OCI-LY1 (cell line): ENCODE data around the gene MPV17L2.

Source experiments
- H2AFZ ChIP-seq: fragments of 200-600 bp; sonication (generic), shearing (Covaris generic); 2 replicates; pipeline ENCODE4 v1.6.0; 2014; ENCODE audit warnings: antibody characterized with exemption, mild to moderate bottlenecking, low read length
- H3F3A ChIP-seq: fragments of 200-600 bp; sonication (generic), shearing (Covaris generic); 2 replicates; pipeline ENCODE4 v1.6.0; 2014; ENCODE audit warnings: mild to moderate bottlenecking, antibody characterized with exemption, low read length, moderate library complexity; ENCODE audit not compliant: insufficient read depth
- H3K27ac ChIP-seq: fragments of 200-600 bp; sonication (generic); 2 replicates; pipeline ENCODE4 v1.5.1; 2014; ENCODE audit warnings: low read length, mixed run types, mild to moderate bottlenecking, low read depth; ENCODE audit not compliant: poor library complexity, severe bottlenecking
- H3K27me3 ChIP-seq: fragments of 200-600 bp; sonication (generic); 2 replicates; pipeline ENCODE4 v1.6.0; 2014; ENCODE audit warnings: antibody characterized with exemption, mild to moderate bottlenecking, low read length, moderate library complexity; ENCODE audit not compliant: insufficient read depth
- H3K36me3 ChIP-seq: fragments of 200-600 bp; sonication (generic); 2 replicates; pipeline ENCODE4 v1.6.1; 2014; ENCODE audit warnings: mild to moderate bottlenecking, antibody characterized with exemption, low read length, moderate library complexity, mixed read lengths; ENCODE audit not compliant: insufficient read depth
- H3K4me1 ChIP-seq: fragments of 200-600 bp; sonication (generic); 2 replicates; pipeline ENCODE4 v1.5.1; 2014; ENCODE audit warnings: mild to moderate bottlenecking, low read length, moderate library complexity; ENCODE audit not compliant: insufficient read depth, severe bottlenecking
- H3K4me2 ChIP-seq: fragments of 200-600 bp; sonication (generic), shearing (Covaris generic); 2 replicates; pipeline ENCODE4 v1.6.1; 2014; ENCODE audit warnings: low read length
- H3K4me3 ChIP-seq: fragments of 200-600 bp; sonication (generic); 2 replicates; pipeline ENCODE4 v1.5.1; 2014; ENCODE audit warnings: low read length, low read depth, mild to moderate bottlenecking, mixed read lengths; ENCODE audit not compliant: poor library complexity, severe bottlenecking
- H3K79me2 ChIP-seq: fragments of 200-600 bp; shearing (Covaris generic); 2 replicates; pipeline ENCODE4 v1.6.1; 2016; ENCODE audit warnings: mixed run types, low read length, mixed read lengths; ENCODE audit not compliant: insufficient read depth
- H3K9ac ChIP-seq: fragments of 200-600 bp; sonication (generic), shearing (Covaris generic); 2 replicates; pipeline ENCODE4 v1.6.1; 2014; ENCODE audit warnings: mild to moderate bottlenecking, low read length, mixed read lengths
- H3K9me2 ChIP-seq: fragments of 200-600 bp; sonication (generic), shearing (Covaris generic); 2 replicates; pipeline ENCODE4 v1.6.1; 2014; ENCODE audit warnings: low read depth, mild to moderate bottlenecking, low read length, mixed read lengths
- H3K9me3 ChIP-seq: fragments of 200-600 bp; shearing (Covaris generic); 2 replicates; pipeline ENCODE4 v1.6.1; 2014; ENCODE audit warnings: low read length, mixed read lengths
- H4K20me1 ChIP-seq: fragments of 200-600 bp; sonication (generic), shearing (Covaris generic); 2 replicates; pipeline ENCODE4 v1.6.0; 2016; ENCODE audit warnings: mild to moderate bottlenecking, low read length; ENCODE audit not compliant: insufficient read depth
- EZH2 ChIP-seq: fragments of 200-600 bp; sonication (generic), shearing (Covaris generic); IDR thresholded peaks from 2 replicates; pipeline ENCODE4 v1.8.0; 2017; ENCODE audit warnings: borderline replicate concordance, mixed run types, mild to moderate bottlenecking, antibody characterized with exemption, low read length, moderate library complexity, mixed read lengths
- TF ChIP-seq, protein P1 (sequence below): fragments of 200-600 bp; sonication (generic), shearing (Covaris generic); IDR thresholded peaks from 2 replicates; pipeline ENCODE4 v1.5.1; 2017; ENCODE audit warnings: mild to moderate bottlenecking, antibody characterized with exemption, low read length, moderate library complexity, mixed read lengths

MPV17L2 gene

GRCh38 chr19:18197306-18197705 is 4.3 kb downstream of the MPV17L2 start:
- H3K36me3 ChIP-seq = peaks cover 59% of the 10 kb centered on the region
- H3K4me3 ChIP-seq = no peak overlapping the region
- no peak overlapping the region for H3K4me2 ChIP-seq
- TF ChIP-seq EZH2 = no peak
- TF ChIP-seq, protein P1, sequence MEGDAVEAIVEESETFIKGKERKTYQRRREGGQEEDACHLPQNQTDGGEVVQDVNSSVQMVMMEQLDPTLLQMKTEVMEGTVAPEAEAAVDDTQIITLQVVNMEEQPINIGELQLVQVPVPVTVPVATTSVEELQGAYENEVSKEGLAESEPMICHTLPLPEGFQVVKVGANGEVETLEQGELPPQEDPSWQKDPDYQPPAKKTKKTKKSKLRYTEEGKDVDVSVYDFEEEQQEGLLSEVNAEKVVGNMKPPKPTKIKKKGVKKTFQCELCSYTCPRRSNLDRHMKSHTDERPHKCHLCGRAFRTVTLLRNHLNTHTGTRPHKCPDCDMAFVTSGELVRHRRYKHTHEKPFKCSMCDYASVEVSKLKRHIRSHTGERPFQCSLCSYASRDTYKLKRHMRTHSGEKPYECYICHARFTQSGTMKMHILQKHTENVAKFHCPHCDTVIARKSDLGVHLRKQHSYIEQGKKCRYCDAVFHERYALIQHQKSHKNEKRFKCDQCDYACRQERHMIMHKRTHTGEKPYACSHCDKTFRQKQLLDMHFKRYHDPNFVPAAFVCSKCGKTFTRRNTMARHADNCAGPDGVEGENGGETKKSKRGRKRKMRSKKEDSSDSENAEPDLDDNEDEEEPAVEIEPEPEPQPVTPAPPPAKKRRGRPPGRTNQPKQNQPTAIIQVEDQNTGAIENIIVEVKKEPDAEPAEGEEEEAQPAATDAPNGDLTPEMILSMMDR = no peak
- H3K27me3 ChIP-seq = no peaks in the 10 kb centered on the region
- no peaks in the 10 kb centered on the region for H3K9me2 ChIP-seq
- H4K20me1 ChIP-seq = no peaks in the 10 kb centered on the region
- no peaks in the 10 kb centered on the region for H3K79me2 ChIP-seq
- peaks cover 28% of the 10 kb centered on the region for H3K4me1 ChIP-seq
- H2AFZ ChIP-seq = no peak overlapping the region
- no peak overlapping the region for H3K9ac ChIP-seq
- H3K27ac ChIP-seq = no peak overlapping the region
- no peaks in the 10 kb centered on the region; the same call in 1 of the 2 replicates for H3F3A ChIP-seq
- no peaks in the 10 kb centered on the region for H3K9me3 ChIP-seq

DNA sequence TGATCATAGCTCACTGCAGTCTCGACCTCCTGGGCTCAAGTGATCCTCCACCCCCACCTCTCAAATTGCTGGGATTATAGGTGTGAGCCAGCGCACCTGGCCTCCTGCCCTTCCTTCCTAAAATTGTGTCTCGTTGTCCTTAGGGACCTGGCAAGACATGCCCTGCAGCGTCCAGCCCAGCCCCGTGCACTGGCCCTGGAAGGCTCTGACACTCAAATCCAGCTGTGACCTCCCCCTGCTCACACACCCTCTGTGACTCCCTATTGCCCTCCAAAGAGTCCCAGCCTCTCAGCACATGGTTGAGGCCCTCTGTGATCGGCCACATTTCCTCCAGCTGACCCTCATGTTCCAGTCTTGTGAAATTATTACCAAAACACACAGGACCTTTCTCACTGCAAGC is 4.9 kb downstream of the MPV17L2 start:
- Histone ChIP-seq H3K36me3 (peaks cover 62% of the 10 kb centered on the region), H3K9ac (no peak overlapping the region), H4K20me1 (no peaks in the 10 kb centered on the region), H3K4me2 (no peak overlapping the region), H3K79me2 (no peaks in the 10 kb centered on the region), H3K9me3 (no peaks in the 10 kb centered on the region), H3K4me3 (no peak overlapping the region), H3K9me2 (no peaks in the 10 kb centered on the region), H3K27ac (no peak overlapping the region), H3F3A (no peaks in the 10 kb centered on the region; the same call in 1 of the 2 replicates), H3K4me1 (peaks cover 33% of the 10 kb centered on the region), H3K27me3 (no peaks in the 10 kb centered on the region), H2AFZ (no peak overlapping the region)
- TF ChIP-seq, protein P1 = no peak
- no peak for TF ChIP-seq EZH2

DNA sequence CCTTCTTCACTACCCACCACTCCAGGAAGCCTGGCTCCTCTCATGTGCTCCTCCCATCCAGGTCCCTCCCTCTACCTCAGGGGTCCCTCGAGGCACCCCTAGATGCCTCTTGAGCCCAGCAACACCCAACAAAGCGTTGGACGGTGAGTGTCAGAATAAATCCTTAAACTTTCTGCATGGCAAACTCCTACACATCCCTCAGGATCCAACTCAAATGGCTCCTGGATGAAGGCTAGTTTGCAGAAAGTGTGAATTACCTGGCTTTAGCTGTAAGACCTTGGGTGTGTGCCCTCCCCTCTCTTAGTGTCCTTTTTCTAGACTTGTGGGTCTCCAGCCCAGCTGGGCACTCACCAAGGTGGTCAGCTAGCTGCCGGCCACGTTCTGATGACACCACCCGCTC is 5.4 kb downstream of the MPV17L2 start:
- Histone ChIP-seq H2AFZ (no peak overlapping the region), H3K9ac (no peak overlapping the region), H3K27me3 (no peaks in the 10 kb centered on the region), H3K4me2 (no peak overlapping the region), H3K9me3 (no peaks in the 10 kb centered on the region), H3K9me2 (no peaks in the 10 kb centered on the region), H4K20me1 (no peaks in the 10 kb centered on the region), H3F3A (no peaks in the 10 kb centered on the region; the same call in 1 of the 2 replicates), H3K4me3 (no peak overlapping the region), H3K27ac (no peak overlapping the region), H3K79me2 (no peaks in the 10 kb centered on the region), H3K36me3 (peaks cover 62% of the 10 kb centered on the region), H3K4me1 (peaks cover 37% of the 10 kb centered on the region)
- TF ChIP-seq, protein P1 = no peak
- no peak for TF ChIP-seq EZH2
